NCI-H1417 (cell line): Measurements from ENCODE around the gene SCYGR1.
"Not testable (repeated sequence)": the region's sequence is repeated elsewhere in the genome, so short reads cannot be mapped to it uniquely, and the experiment has no call there.

Source experiments
- DNase-seq, 3 experiments: peaks; one replicate each; lab custom pipeline; 2025; lab: John Stamatoyannopoulos, UW

The SCYGR1 gene

GRCh38 chr2:227402959-227403358, 15.2 kb upstream of the SCYGR1 start:
- no peak for DNase-seq

DNA sequence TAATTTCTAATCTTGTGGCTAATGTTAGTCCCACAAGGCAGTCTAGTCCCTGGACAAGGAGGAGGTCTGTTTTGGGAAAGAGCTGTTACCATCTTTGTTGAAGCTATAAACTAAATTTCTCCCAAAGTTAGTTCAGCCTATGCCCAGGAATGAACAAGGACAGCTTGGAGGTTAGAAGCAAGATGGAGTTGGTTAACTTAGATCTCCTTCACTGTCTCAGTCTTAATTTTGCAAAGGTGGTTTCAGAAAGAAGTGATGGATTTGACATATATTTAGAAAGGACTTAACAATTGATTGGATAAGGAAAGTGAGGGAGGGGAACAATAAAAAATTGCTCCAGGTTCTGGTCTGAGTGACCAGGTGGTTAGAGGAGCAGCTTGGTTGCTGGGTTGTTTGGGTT, 14.6 kb upstream of the SCYGR1 start:
- no peak for DNase-seq

DNA sequence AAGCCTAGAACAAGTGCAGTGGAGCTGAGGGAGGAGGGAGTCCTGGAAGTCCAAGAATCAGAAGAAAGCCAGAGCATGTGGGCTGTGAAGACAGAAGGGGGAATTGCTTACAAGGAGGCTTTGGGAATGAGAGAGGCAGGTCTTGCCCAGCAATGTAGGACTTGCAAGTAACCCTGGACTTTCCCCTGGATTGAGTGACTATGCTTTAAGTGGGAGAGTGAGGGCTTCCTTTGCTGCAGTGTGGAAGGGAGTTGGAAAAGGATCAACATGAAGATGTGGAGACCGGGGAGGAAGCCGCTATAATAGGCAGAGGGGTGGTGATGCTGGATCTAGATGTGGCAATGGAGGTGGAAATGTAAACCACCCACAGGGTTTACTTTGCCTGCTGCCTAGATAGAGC, 13.8 kb upstream of the SCYGR1 start:
- DNase-seq, result peak in 1 of 3 experiments; percentile 13

GRCh38 chr2:227398684-227399670, 11.2 kb upstream of the SCYGR1 start:
- DNase-seq, result no peak

GRCh38 chr2:227397562-227397961, 9.8 kb upstream of the SCYGR1 start:
- no peak for DNase-seq

DNA sequence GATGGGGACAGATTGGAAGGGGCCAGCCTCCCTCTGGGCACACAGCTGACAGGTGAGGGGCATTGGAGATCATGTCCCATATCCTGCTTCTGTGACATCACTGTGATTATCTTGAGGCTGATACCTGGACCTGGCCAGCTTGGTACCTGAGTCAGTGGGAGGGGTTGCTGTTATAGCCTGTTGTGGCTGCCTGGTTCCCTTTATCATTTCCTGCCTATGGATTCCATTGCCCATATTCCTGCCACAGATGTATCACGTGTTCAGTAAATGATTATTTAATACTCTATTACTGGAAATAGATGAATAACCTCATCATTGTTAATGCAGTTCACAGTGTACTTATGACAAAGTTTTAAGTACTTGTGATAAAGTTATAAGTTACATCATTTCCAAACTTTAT, 7.8 kb upstream of the SCYGR1 start:
- DNase-seq, result no peak

GRCh38 chr2:227394401-227394800, 6.7 kb upstream of the SCYGR1 start:
- no peak for DNase-seq

DNA sequence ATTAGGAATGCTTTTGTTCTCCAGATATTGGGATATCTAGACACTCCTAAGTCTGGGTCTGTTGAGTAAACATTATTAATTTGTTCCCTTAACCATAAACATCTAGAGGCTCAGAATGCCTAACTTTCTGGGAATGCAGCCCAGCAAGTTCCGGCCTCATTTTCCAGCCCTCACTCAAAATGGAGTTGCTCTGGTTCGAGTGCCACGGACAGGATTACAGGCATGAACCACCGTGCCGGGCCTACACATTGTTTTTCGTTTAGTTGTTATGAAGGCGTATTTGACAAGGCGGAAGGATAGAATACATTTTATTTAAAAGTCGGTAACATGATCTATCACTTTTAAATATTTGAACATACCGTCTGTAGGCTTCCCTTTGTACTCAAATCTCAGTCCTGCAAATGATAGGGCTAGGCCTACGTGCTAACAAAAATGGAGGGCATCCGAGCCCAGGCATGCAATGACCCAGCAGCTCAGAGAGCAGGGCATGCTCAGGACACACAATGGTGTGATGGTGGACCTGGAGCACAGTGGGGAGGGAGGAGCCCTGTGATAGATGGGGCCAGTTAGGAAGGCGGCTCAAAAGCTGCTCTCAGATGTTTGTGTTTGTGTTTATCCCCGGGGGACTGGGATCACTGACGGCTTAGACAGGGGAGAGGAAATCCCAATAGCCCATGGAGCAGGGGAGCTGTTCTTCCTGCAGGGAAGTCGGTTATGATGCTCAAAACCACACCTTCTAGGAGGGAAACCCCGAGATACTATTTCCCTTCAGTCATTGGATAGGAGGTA, 2.9 kb upstream of the SCYGR1 start:
- DNase-seq, result no peak

- DNase-seq, result no peak
Observed at GRCh38 chr2:227389661-227390060, 1.9 kb upstream of the SCYGR1 start.

DNA sequence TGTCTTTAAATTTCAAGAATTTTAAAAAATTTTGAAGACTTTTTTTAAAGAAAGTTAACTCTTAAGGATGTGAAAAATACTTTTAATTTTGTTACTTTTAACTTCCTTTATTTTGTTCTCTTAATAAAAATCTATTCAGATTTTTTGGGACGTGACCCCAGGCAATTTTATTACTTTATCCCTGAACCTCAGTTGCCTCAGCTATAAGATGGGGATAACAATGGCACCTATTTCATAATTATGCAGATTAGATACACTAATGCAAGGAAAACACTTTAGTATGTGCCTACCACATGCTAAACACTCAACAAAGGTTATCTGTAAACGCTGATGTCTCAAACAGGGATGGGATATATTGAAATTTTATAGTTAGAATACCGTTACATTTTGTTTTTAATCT, 1.5 kb upstream of the SCYGR1 start:
- DNase-seq, result no peak

- no peak for DNase-seq
Observed at GRCh38 chr2:227388537-227389011, 825 bp upstream of the SCYGR1 start.

- DNase-seq, result no peak
Observed at GRCh38 chr2:227386630-227387029, 1.1 kb downstream of the SCYGR1 start.

DNA sequence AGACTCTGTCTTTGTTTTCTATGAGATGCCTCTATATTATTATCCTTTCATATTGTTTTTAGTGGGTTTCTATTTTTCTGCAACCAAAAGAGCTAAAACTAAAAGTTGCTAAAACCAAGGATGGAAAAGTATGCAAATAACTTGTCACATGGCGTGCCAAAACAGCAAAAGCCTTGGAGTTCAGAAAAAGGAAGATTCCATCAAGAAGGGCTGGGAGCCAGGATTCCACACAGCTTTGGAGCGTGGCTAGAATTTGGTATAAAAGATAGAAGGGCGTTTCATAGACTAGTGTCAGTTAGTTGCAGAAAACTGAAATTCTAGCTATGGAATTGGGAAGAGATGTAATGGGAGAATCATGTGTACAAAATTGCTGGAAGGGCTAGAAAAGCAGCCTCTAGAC, 4.1 kb downstream of the SCYGR1 start:
- no peak for DNase-seq

DNA sequence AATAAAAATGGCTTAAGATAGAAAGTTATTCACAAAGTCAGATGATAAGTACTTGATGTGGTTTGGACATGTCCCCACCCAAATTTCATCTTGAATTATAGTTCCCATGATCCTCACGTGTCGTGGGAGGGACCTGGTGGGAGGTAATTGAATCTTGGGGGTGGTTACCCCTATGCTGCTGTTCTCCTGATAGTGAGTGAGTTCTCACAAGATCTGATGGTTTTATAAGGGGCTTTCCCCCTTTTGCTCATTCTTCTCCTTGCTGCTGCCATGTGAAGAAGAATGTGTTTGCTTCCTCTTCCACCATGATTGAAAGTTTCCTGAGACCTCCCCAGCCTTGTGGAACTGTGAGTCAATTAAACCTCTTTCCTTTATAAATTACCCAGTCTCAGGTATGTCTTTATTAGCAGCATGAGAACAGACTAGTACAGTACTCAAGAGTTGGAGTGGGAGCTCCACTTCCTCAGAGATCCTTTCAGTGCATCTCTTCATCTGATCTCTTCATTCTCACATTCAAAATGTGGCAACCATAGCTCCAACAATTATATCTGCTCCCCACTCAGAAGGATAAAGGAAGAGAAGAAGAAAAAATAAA, 5.4 kb downstream of the SCYGR1 start:
- DNase-seq, result not testable (repeated sequence)

DNA sequence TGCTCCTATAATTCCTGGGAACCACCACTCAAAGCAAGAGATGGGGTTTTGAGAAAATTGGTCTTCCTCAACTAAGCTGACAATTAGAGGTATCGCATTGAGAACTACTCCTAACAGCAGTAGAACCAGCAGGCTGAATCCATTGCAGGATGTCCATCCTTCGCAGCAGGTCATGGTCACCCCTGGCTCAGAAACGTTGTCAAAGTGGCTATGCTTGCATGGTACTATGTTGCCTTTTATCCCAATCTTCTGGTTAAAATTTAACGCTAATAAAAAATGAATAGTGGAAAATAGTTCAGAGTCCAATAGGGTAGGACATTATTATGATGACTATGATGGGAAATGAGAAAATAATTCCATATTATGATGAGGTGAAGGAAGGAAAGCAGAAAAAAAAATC, 8.7 kb downstream of the SCYGR1 start, which contains the start of gene TM4SF20:
TM4SF20 (minus strand) TSS at position 212 of the 400 bp plus-strand sequence; CDS start at position 174, 38 bp downstream.
- no peak for DNase-seq

DNA sequence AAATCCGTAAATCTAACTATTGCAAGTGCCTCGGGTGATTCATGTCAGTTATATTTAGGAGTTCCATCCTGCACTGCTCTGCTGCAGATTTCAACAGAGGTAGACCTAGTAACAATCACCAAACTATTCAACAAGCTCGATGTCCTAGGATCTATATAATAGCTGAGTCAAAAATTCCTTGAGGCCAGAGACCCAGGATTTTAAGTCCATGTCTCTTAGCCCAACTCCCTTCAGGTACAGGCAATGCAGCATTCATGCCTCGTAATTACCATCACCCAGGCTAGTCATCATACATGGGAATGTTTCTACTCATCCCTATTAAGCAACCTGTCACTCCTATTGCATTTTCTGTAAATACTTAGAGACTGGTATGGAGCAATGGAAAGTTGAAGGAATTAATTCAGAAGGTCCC, 9.4 kb downstream of the SCYGR1 start:
- no peak for DNase-seq

DNA sequence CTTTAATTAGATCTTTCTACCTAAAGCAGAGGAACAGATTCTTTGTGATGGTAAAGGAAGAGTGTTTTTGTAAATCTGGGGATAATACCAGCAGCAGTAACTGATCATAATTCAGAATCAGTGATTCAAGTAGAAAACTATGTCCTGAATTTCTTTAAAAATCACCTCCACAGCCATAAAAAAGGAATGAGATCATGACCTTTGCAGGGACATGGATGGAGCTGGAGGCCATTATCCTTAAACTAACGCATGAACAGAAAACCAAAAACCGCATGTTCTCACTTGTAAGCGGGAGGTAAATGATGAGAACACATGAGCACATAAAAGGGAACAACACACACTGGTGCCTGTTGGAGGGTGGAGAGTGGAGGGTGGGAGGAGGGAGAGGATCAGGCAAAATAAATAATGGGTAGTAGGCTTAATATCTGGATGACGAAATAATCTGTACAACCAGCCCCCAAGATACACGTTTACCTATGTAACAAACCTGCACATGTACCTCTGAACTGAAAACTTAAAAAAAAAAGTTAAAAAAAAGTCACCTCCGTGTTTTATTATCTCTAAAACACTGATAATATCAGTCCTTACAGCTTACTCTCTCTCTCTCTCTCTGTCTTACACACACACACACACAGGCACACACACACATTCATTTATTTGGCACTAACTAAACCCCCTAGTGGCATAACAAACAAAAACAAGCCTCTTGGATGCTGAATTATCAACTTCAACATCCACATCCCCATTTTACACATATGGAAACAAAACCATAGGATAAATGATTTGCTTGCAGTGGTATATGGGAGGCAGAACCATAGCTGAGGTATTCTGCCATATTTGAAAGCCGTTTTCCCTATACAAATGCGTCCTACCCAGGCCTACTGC, 10.0 kb downstream of the SCYGR1 start:
- peak in 1 of 3 experiments; percentile 11 for DNase-seq

- peak in 2 of 3 experiments; percentile 10 to 58 for DNase-seq
Observed at GRCh38 chr2:227376656-227377396, 10.9 kb downstream of the SCYGR1 start.

DNA sequence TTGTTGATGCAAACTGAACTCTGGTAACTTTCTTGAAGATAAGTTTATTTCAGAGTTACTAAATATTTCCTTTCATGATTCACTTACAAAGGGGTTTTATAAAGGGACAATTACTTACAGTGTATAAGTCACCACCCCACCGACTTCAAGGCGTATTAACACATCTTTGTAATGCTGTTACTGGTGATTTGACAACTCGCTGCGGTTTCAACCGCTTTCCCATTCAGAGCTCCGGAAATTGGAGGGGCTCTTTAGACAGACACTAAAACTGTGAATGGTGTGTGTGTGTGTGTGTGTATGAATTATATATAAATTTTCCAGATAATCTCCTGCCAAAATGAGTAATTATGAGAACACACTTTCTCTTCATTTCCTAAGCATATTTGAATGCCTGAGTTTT, 13.6 kb downstream of the SCYGR1 start:
- no peak for DNase-seq

DNA sequence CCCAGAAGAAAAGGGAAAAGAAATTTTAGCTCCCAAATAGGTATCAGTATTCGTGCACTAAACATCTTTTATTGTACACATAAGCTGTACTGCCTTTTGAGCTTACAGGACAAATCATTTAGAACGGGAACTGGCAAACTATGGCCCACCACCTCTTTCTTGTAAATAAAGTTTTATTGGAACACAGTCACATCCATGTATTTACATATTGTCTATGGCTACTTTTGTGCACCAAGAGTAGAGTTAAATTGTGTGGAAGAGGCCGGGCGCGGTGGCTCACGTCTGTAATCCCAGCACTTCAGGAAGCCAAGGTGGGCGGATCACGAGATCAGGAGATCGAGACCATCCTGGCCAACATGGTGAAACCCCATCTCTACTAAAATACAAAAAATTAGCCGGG, 14.4 kb downstream of the SCYGR1 start:
- no peak for DNase-seq
